Sigmoid colon (tissue), 4 donors: Measurements from ENCODE around the gene RNF212.

Experiments
- EP300 ChIP-seq, 4 donors: sonication (generic); formaldehyde crosslinking; IDR thresholded peaks; one replicate each; pipeline ENCODE4 v1.6.1; 2017; ENCODE audit warnings: antibody characterized with exemption in 4 of 4
- POLR2A ChIP-seq, 2 donors: fragments of 450-650 bp; IDR thresholded peaks; one replicate each; pipeline ENCODE4 v1.6.1; 2016; ENCODE audit warnings: antibody characterized with exemption in 2 of 2, mild to moderate bottlenecking in 2 of 2, moderate library complexity in 2 of 2
- POLR2AphosphoS5 ChIP-seq, 4 donors: sonication (generic); formaldehyde crosslinking; IDR thresholded peaks; one replicate each; pipeline ENCODE4 v1.6.1; 2017; ENCODE audit warnings: antibody characterized with exemption in 4 of 4
- TF ChIP-seq, protein P1 (sequence below), 4 experiments: fragments of 450-650 bp in 3 of 4; fragments of 200-600 bp in 1 of 4; IDR thresholded peaks; one replicate each; pipeline ENCODE4 v1.5.1; 2016 to 2019; ENCODE audit warnings: antibody characterized with exemption in 4 of 4, mild to moderate bottlenecking in 3 of 4, moderate library complexity in 2 of 4

DNA sequence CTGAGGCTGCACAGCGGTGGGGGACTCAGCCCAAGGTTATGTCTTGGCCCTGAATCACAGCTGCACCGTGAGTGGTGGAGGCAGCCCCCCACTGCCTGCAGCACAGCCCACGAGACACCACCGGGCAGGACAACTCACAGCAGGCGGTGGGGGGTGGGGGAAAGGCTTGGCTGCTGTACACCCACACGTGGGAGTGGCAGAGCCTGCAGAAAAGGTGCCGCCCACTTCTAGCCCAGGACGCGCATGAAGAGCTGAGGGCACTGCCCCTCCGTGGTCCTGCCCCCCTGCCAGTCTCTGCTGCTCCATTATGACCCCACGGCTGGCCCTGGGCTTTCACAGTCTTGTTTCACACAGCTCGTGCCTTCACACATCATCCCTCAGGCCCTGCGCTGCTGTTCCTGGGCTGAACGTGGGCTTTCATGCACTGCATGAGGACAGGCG is 61.1 kb downstream of the RNF212 start:
- TF ChIP-seq EP300 (IDR thresholded peaks at IDR 0.05) = no peak
- TF ChIP-seq, protein P1, sequence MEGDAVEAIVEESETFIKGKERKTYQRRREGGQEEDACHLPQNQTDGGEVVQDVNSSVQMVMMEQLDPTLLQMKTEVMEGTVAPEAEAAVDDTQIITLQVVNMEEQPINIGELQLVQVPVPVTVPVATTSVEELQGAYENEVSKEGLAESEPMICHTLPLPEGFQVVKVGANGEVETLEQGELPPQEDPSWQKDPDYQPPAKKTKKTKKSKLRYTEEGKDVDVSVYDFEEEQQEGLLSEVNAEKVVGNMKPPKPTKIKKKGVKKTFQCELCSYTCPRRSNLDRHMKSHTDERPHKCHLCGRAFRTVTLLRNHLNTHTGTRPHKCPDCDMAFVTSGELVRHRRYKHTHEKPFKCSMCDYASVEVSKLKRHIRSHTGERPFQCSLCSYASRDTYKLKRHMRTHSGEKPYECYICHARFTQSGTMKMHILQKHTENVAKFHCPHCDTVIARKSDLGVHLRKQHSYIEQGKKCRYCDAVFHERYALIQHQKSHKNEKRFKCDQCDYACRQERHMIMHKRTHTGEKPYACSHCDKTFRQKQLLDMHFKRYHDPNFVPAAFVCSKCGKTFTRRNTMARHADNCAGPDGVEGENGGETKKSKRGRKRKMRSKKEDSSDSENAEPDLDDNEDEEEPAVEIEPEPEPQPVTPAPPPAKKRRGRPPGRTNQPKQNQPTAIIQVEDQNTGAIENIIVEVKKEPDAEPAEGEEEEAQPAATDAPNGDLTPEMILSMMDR (IDR thresholded peaks at IDR 0.05) = no peak
- TF ChIP-seq POLR2AphosphoS5 (IDR thresholded peaks at IDR 0.05) = no peak
- TF ChIP-seq POLR2A (IDR thresholded peaks at IDR 0.05) = no peak
